22Rv1 (cell line): Measurements from ENCODE around the gene SSMEM1.

Source experiments
- CTCF ChIP-seq: fragments of 450-650 bp; IDR thresholded peaks from 2 replicates; pipeline ENCODE4 v1.5.1; 2017; ENCODE audit warnings: mild to moderate bottlenecking
- ZFX ChIP-seq: fragments of 450-650 bp; IDR thresholded peaks from 2 replicates; pipeline ENCODE4 v1.6.1; 2017; ENCODE audit warnings: antibody characterized with exemption, borderline replicate concordance

- TF ChIP-seq CTCF (no peak), ZFX (no peak)
These were observed 11.4 kb downstream of the SSMEM1 start for GRCh38 chr7:130218806-130219620.
